ENCODE measurements around the gene C4orf33.

C4orf33 gene

GRCh38 chr4:129131343-129131742, 35.4 kb downstream of the C4orf33 start:
- no peak for DNase-seq

- DNase-seq, result no peak
Observed at GRCh38 chr4:129136433-129136832, 40.5 kb downstream of the C4orf33 start.

GRCh38 chr4:129138810-129139496, 43.0 kb downstream of the C4orf33 start:
- no peak for DNase-seq

- DNase-seq, result no peak
Observed at GRCh38 chr4:129140521-129140920, 44.6 kb downstream of the C4orf33 start.

GRCh38 chr4:129143359-129143758, 47.4 kb downstream of the C4orf33 start:
- DNase-seq, result no peak

GRCh38 chr4:129144755-129145206, 48.8 kb downstream of the C4orf33 start:
- no peak for DNase-seq

- no peak for DNase-seq
Observed at GRCh38 chr4:129145222-129145730, 49.3 kb downstream of the C4orf33 start.

- no peak for DNase-seq
Observed at GRCh38 chr4:129146639-129147038, 50.7 kb downstream of the C4orf33 start.

GRCh38 chr4:129148892-129149291, 52.9 kb downstream of the C4orf33 start:
- no peak for DNase-seq

GRCh38 chr4:129149906-129150305, 54.0 kb downstream of the C4orf33 start:
- DNase-seq, result no peak

GRCh38 chr4:129152350-129152749, 56.4 kb downstream of the C4orf33 start:
- no peak for DNase-seq

GRCh38 chr4:129153700-129154099, 57.7 kb downstream of the C4orf33 start:
- no peak for DNase-seq

- DNase-seq, result no peak
Observed at GRCh38 chr4:129162450-129162849, 66.5 kb downstream of the C4orf33 start.

- no peak for DNase-seq
Observed at GRCh38 chr4:129163427-129163826, 67.5 kb downstream of the C4orf33 start.

- no peak for DNase-seq
Observed at GRCh38 chr4:129164243-129164642, 68.3 kb downstream of the C4orf33 start.
